ENCODE results near the gene INO80.

INO80 gene

DNA sequence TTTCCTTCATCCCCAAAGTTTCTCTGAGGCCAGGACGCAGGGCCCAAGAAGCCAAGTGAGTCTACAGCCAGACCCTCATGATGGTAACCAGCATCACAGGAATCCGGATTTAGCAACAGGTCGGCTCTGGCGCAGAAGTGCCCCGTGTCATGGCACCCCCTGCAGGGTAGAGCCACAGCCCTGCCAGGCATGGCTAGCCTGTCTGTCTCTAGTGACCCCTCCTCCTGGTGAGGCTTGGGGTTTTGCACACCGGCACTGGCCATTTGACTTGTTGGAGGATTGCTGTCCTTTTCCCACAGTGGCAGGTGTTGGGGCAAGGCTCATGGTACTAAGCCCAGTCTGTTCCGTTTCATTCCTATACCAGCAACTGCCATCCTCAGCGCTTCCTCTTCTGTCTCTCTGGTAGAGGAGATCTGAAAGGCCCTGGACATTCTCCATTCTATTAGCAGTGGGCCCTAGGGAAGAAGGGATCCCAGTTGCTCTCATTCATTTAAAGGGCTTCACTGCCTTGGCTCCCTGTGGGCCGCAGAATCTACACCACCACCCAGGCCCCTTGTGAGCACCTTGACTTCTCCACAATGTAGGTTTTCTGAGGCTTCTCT is 172.2 kb downstream of the INO80 start:
- no peak for DNase-seq

GRCh38 chr15:40942878-40943277 is 173.2 kb downstream of the INO80 start:
- DNase-seq: no peak

DNA sequence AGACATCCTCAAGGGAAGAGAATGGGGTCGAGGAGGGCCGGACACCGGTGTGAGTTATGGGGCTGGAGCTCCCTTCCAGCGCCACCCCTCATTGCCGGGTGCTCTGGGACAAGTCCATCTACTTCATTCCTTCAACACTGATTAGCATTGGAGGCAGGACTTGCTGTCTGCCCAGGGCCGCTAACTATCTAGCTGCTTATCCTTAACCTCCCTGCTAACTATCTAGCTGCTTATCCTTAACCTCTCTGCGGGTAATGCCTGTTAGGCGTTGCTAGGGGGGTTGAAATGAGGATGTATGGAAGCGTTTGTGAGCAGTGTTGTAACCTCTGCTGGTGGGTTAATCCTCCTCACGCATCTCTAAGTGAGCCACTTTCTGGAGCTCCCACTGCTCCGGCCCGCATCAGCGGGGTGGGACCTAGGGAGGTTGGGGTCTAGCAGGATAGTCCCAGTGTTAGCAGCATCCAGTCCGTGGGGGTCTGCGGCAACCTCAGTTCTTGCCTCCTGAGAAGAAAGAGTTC is 173.7 kb downstream of the INO80 start:
- no peak for DNase-seq

DNA sequence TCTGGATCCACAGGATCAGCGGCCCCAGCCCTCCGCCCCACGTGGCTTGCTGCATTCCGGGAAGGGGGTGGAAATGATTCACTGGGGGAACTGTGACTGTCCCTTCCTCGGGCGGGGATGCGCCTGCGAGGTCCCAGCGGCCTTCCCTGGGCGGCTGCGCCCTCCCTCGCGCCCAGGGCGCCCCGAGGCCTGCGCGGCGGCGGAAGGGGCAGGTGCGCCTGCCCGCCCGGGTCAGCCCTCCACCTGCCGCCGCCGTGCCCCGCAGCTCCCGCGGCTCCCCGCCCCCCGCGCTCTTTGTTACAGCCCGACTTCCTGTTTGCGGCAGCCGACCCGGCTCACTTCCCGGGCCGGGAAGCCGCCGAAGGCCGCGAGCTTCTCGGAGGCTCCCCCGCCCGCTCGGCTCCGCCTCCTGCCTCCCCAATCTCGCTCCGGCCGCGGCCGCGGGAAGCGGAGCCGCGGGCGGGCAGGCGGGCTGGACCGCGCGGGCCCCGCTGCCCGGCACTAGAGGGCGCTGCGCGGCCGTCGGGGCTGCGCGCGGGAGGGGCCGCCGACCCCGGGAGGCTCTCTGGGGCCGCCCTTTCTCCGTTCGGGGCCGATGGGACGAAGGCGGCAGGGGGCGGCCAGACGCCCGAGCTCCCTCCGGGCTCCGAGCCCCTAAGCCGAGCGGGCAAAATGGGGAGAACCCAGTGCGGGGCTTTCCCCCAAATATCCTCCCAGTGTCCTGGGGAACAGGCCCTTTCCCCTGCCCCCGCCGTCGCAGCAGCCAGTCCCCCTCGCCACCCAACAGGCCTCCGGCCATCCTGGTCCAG is 174.3 kb downstream of the INO80 start:
- peak; percentile 86 for DNase-seq

- no peak for DNase-seq
Observed at GRCh38 chr15:40941068-40941527, 175.0 kb downstream of the INO80 start.

- no peak for DNase-seq
Observed at GRCh38 chr15:40940296-40940801, 175.7 kb downstream of the INO80 start.

DNA sequence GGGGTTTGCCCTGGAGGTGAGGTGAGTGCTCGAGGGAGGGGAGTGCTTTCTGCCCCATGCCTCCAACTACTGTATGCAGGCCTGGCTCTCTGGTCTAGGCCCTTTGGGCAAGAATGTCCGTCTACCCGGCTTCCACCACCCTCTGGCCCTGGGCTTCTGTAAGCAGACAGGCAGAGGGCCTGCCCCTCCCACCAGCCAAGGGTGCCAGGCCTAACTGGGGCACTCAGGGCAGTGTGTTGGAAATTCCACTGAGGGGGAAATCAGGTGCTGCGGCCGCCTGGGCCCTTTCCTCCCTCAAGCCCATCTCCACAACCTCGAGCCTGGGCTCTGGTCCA is 177.6 kb downstream of the INO80 start:
- no peak for DNase-seq

DNA sequence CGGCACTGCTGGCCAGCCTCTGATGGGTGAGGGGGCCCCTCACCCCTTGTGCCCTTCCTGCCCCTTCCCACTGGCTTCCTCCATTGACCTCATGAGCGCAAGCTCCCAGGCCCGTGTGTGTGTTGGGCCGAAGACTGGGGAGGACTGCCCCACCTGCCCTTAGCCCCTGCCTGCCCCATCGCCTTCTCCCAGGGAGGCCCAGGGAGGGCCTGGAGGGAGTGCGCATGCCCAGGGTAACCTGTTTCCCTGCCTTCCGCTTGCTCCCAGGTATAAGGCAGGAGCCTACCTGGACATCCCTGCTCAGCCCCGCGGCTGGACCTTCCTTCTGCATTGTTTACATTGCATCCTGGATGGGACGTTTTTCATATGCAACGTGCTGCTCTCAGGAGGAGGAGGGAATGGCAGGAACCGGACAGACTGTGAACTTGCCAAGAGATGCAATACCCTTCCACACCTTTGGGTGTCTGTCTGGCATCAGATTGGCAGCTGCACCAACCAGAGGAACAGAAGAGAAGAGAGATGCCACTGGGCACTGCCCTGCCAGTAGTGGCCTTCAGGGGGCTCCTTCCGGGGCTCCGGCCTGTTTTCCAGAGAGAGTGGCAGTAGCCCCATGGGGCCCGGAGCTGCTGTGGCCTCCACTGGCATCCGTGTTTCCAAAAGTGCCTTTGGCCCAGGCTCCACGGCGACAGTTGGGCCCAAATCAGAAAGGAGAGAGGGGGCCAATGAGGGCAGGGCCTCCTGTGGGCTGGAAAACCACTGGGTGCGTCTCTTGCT is 178.1 kb downstream of the INO80 start:
- DNase-seq: no peak

- DNase-seq: no peak
Observed at GRCh38 chr15:40936709-40937666, 179.1 kb downstream of the INO80 start.

DNA sequence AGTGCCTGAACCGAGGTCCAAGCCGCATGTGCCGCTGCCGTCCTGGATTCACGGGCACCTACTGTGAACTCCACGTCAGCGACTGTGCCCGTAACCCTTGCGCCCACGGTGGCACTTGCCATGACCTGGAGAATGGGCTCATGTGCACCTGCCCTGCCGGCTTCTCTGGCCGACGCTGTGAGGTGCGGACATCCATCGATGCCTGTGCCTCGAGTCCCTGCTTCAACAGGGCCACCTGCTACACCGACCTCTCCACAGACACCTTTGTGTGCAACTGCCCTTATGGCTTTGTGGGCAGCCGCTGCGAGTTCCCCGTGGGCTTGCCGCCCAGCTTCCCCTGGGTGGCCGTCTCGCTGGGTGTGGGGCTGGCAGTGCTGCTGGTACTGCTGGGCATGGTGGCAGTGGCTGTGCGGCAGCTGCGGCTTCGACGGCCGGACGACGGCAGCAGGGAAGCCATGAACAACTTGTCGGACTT is 179.8 kb downstream of the INO80 start:
- DNase-seq: no peak

- DNase-seq: no peak
Observed at GRCh38 chr15:40934457-40934856, 181.6 kb downstream of the INO80 start.

GRCh38 chr15:40933517-40933902 is 182.6 kb downstream of the INO80 start:
- no peak for DNase-seq

DNA sequence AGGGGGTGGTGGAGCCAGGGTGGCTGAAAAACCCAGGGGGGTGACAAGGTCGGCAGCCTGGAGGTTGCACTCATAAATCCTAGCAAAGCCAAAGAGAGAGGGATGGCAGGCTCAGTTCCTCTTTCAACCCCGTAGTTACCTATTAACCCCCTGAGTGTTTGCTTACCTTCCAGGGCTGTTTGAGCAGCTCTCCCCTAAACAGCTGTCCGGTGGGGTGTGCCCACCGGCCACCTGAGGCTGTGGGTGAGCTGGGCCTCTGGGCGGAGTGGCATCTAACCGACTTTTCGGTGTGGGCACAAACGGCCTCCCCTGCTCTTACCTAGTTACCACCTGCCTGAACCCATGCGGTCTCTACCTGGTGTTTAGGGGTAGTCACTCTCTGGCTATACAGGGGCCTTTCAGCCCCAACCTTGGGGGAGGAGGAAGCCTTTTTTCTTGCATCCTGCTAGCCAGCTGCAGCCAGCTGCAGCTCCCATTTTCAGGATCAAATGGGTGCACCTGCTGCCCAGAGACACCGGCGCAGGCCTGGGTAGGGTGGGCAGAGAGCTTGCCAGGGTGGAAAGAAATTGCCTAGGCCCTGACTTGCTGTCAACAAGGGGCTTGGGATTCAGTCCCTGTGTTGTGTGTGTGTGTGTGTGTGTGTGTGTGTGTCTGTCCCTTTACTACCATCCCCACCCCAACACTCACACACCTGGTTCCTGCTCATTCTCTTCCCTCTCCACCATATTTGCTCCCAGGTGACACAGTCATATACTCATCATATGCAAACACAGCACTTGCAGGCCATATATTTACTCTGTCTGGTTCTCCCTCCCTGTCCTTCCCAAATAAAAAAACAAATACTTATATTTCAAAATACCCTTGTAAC is 183.2 kb downstream of the INO80 start:
- DNase-seq: no peak

GRCh38 chr15:40932156-40932555 is 183.9 kb downstream of the INO80 start:
- DNase-seq: no peak

DNA sequence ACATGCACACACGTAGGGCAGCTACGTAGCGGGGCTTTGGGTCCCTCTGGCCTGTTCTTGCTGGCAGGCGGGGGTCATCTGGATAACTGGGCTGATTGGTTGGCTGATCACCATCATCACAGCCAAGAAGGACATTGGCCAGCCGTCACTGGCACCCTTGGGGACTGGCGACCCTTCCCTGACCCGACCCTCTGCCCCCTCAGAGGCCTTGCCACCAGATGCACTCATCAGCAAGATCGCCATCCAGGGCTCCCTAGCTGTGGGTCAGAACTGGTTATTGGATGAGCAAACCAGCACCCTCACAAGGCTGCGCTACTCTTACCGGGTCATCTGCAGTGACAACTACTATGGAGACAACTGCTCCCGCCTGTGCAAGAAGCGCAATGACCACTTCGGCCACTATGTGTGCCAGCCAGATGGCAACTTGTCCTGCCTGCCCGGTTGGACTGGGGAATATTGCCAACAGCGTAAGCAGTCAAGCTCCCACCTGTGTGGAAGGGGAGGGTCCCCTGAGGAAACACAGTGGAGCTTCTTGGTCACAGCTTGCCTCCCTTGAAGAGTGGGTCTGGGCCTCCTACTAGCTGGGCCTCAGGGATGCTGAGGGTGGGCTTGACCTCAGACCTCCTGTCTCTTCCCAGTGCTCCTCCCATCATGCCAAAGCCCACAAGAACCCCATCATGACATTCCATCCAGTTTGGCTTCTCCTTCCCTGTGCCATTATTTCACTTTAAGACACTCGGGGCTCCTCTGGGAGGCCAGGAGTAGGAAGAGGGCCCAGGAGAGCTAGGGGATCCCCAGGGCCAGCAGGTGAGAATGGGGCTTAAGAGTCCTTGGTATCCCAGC is 184.6 kb downstream of the INO80 start:
- DNase-seq: no peak

DNA sequence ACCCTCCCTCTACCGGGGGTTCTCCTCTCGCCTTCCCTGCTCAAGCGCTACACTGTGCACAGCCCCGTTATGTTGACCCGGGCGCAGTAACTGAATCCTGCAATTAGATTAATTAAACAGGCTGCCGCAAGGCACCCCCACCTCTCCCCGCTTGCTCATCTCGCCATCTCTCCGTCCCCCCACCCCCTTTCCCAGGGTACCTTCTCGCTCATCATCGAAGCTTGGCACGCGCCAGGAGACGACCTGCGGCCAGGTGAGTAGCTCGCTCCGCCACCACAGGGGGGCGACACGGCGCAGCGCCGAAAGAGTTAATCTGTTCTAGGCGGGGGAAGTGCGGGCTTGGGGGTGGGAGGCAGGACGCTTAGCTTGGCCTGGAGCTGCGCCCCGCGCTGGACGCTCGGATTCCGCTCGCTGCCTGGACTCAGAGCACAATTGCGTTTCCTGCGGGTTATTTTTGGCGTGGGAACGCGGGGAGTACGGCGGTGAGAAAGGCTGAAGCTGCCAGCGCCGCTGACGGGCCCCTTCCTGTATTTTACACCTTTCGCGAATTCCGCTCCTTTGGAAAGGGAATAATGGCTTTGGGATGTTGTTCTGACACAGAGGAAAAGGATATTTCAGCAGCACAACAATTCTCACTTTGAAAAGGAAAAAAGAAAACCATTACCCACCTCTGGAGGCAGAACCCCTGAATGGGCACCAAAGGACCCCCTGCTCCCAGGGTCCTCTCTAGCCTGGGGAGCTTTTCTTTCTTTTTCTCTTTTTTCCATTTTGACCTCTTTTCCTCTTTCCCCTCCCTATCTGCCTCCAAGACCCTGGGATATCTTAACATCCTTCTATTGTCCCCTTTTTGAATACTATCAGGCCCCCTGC is 185.4 kb downstream of the INO80 start:
- peak; percentile 87 for DNase-seq

DNA sequence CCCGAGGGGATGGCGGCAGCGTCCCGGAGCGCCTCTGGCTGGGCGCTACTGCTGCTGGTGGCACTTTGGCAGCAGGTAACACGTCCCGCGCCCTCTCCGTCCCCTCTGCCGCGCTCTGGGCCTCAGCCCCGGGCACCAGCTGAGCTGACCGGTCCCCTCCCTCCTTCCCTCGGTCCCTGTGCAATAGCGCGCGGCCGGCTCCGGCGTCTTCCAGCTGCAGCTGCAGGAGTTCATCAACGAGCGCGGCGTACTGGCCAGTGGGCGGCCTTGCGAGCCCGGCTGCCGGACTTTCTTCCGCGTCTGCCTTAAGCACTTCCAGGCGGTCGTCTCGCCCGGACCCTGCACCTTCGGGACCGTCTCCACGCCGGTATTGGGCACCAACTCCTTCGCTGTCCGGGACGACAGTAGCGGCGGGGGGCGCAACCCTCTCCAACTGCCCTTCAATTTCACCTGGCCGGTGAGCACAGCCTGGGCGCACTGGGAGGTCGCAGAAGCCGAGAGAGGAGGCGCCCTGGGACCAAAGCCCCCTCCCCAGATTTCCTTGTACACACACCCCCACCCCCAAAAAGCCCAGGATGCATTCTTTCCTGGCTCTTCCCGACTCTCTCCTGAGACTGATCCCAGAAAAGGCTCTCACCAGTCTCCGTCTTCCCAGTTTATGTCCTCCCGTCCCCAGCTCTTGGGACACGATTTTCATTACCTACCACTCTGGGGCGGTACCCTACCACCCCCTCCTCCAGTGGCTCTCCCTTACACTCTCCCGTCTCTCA is 186.2 kb downstream of the INO80 start:
- peak; percentile 84 for DNase-seq

All from islet precursor cell (in vitro differentiated cells).